RWPE2 (cell line): ENCODE data around the gene ACAD10.

ENCODE experiments used
- ATAC-seq: fragments of 200-7000 bp; cut with Tn5 transposase; 3 replicates; pipeline ENCODE4 v1.9.1; 2021; ENCODE audit warnings: low read depth
- DNase-seq: peaks from one replicate; pipeline ENCODE4 v3.0.0-alpha.2; 2020; ENCODE audit warnings: low spot score
- H3K27ac ChIP-seq: fragments of 450-650 bp; 2 replicates; pipeline ENCODE4 v1.5.1; 2017; ENCODE audit warnings: mild to moderate bottlenecking; ENCODE audit not compliant: poor library complexity, severe bottlenecking
- H3K27me3 ChIP-seq: fragments of 250-450 bp; sonication (Bioruptor Pico); 2 replicates; pipeline ENCODE4 v1.5.1; 2021; ENCODE audit warnings: mild to moderate bottlenecking, moderate library complexity; ENCODE audit not compliant: insufficient read depth, poor library complexity, severe bottlenecking
- H3K36me3 ChIP-seq: fragments of 250-450 bp; sonication (Bioruptor Pico); 2 replicates; pipeline ENCODE4 v1.5.1; 2020; ENCODE audit warnings: low read depth, mild to moderate bottlenecking, moderate library complexity
- H3K4me1 ChIP-seq: fragments of 250-450 bp; sonication (Bioruptor Pico); 2 replicates; pipeline ENCODE4 v1.5.1; 2021; ENCODE audit warnings: mild to moderate bottlenecking, moderate library complexity; ENCODE audit not compliant: insufficient read depth, poor library complexity, severe bottlenecking
- H3K4me3 ChIP-seq: fragments of 250-450 bp; sonication (Bioruptor Pico); 2 replicates; pipeline ENCODE4 v1.5.1; 2021; ENCODE audit warnings: mild to moderate bottlenecking, moderate library complexity; ENCODE audit not compliant: severe bottlenecking
- H3K9me3 ChIP-seq: fragments of 250-450 bp; sonication (Bioruptor Pico); 2 replicates; pipeline ENCODE4 v1.5.1; 2021; ENCODE audit warnings: mild to moderate bottlenecking, moderate library complexity; ENCODE audit not compliant: severe bottlenecking
- CTCF ChIP-seq: fragments of 450-650 bp; IDR thresholded peaks from one replicate; pipeline ENCODE4 v1.5.1; 2017; ENCODE audit warnings: mild to moderate bottlenecking, moderate library complexity; ENCODE audit not compliant: poor library complexity, severe bottlenecking

ACAD10 gene

GRCh38 chr12:111653596-111653995 lies 32.3 kb upstream of the ACAD10 start:
- no peak for TF ChIP-seq CTCF
- peaks cover 90% of the 10 kb centered on the region for H3K36me3 ChIP-seq
- no peaks in the 10 kb centered on the region for H3K4me1 ChIP-seq
- ATAC-seq: no peak
- H3K27me3 ChIP-seq: no peaks in the 10 kb centered on the region
- no peak for DNase-seq
- H3K9me3 ChIP-seq: no peaks in the 10 kb centered on the region
- no peak overlapping the region for H3K4me3 ChIP-seq
- H3K27ac ChIP-seq: no peak overlapping the region

GRCh38 chr12:111655356-111655755 lies 30.5 kb upstream of the ACAD10 start:
- Histone ChIP-seq H3K4me1 (no peaks in the 10 kb centered on the region), H3K27me3 (no peaks in the 10 kb centered on the region), H3K36me3 (peaks cover 88% of the 10 kb centered on the region), H3K4me3 (no peak overlapping the region), H3K27ac (no peak overlapping the region), H3K9me3 (no peaks in the 10 kb centered on the region)
- DNase-seq (no peak), ATAC-seq (no peak)
- TF ChIP-seq CTCF: no peak

GRCh38 chr12:111656016-111656415 lies 29.8 kb upstream of the ACAD10 start:
- Histone ChIP-seq H3K27ac (no peak overlapping the region), H3K36me3 (peaks cover 85% of the 10 kb centered on the region), H3K27me3 (no peaks in the 10 kb centered on the region), H3K9me3 (no peaks in the 10 kb centered on the region), H3K4me3 (no peak overlapping the region), H3K4me1 (no peaks in the 10 kb centered on the region)
- DNase-seq (no peak), ATAC-seq (no peak)
- TF ChIP-seq CTCF: no peak

GRCh38 chr12:111664499-111664898 lies 21.4 kb upstream of the ACAD10 start:
- no peaks in the 10 kb centered on the region for H3K4me1 ChIP-seq
- no peaks in the 10 kb centered on the region for H3K9me3 ChIP-seq
- peaks cover 75% of the 10 kb centered on the region for H3K36me3 ChIP-seq
- H3K4me3 ChIP-seq: no peak overlapping the region
- no peaks in the 10 kb centered on the region for H3K27me3 ChIP-seq
- no peak overlapping the region for H3K27ac ChIP-seq
- ATAC-seq (no peak), DNase-seq (no peak)
- TF ChIP-seq CTCF: no peak

GRCh38 chr12:111664961-111665865 lies 20.6 kb upstream of the ACAD10 start:
- no peaks in the 10 kb centered on the region for H3K27me3 ChIP-seq
- no peaks in the 10 kb centered on the region for H3K4me1 ChIP-seq
- peaks cover 77% of the 10 kb centered on the region for H3K36me3 ChIP-seq
- DNase-seq: no peak
- H3K9me3 ChIP-seq: no peaks in the 10 kb centered on the region
- H3K27ac ChIP-seq: no peak overlapping the region
- H3K4me3 ChIP-seq: no peak overlapping the region
- ATAC-seq: no peak; the same call in 2 of the 3 replicates
- TF ChIP-seq CTCF: no peak
